Stimulated activated CD4-positive, alpha-beta T cell treated with anti-CD3 and anti-CD28 coated beads, TNF-alpha, amount 100 ng/mL, for 4 hours (primary cell): Measurements from ENCODE around the gene NUDT16L1.

Experiments
- DNase-seq, 3 experiments: peaks; one replicate each; pipeline ENCODE4 v3.0.0-alpha.2; 2020; ENCODE audit warnings: low read depth in 3 of 3

NUDT16L1 gene

DNA sequence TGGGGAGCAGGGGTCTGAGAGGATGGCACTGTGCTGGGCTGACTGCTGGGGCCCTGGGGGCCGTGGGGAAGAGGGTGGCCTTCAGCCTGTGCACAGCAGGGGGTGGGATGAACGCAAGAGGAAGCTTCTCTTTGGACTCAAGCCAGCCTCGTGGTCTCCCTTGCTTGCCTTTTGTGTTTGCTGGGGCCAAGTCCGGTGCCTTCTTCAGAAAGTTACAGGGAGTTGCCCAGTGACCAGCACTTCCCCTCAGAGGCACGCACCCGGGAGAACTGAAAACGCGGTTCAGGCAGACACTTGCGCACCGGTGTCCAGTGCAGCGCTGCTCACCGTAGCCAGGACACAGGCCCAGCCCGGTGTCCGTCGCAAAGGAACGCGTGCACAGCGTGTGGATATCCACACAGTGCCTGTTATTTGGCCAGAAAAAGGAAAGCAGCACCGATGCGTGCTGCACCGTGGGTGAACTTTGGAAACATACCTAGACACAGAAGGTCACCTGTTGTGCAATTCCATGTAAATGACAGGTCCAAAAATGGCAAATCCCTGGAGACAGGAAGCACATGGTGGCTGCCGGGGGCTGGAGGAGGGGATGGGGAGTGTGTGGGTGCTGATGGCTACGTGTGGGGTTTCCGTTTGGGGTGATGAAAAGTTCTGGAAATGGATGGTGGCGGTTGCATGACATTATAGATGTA is 29.4 kb upstream of the NUDT16L1 start:
- DNase-seq: no peak

GRCh38 chr16:4664538-4665418 is 28.6 kb upstream of the NUDT16L1 start:
- DNase-seq: peak in 2 of 3 experiments; percentile 17 to 23

GRCh38 chr16:4666537-4667202 is 26.7 kb upstream of the NUDT16L1 start:
- DNase-seq: no peak

GRCh38 chr16:4667203-4667963 is 26.0 kb upstream of the NUDT16L1 start:
- DNase-seq: no peak

- DNase-seq: no peak
Measured at GRCh38 chr16:4668313-4668960, 24.9 kb upstream of the NUDT16L1 start.

DNA sequence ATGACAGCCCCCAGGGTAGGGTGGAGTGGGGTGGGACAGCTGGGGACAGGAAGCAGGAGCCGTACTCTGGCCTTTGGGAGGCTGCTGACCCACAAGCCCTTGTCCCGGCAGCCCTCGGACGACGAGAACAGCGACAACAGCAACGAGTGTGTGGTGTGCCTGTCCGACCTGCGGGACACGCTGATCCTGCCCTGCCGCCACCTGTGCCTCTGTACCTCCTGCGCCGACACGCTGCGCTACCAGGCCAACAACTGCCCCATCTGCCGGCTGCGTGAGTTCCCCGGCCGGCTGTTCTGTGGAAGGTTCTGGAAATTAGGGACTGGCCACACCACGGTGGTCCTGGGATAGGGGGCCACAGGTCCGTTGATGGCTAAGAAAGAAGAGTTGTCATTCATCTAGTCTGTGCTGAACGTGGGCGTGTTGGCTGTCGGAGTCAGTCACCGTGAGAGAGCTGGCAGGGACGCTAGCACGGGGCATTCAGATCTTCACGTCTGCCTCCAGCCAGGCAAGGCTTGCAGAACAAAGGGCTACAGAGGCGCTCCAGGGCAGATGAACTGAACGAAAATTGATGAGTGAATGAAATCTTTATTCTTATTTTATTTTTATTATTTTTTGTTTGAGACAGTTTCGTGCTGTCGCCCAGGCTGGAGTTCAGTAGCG is 19.8 kb upstream of the NUDT16L1 start:
- no peak for DNase-seq

DNA sequence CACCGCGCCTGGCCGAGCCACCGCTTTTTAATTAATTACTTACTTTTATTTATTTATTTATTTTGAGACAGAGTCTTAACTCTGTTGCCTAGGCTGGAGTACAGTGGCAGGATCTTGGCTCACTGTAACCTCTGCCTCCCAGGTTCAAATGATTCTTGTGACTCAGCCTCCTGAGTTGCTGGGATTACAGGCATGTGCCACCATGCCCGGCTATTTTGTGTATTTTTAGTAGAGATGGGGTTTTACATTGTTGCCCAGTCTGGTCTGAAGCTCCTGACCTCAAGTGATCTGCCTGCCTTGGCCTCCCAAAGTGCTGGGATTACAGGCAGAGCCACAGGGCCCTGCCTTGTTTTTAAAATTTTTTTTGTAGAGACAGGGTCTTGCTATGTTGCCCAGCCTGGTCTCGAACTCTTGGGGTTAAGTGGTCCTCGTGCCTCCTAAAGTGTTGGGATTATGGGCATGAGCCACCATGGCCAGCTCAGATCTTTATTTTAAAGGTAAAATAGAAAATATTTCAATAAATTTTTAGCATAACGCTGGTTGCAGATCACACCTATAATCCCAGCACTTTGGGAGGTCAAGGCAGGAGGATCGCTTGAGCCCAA is 18.3 kb upstream of the NUDT16L1 start:
- no peak for DNase-seq

- peak in 1 of 3 experiments; percentile 37 for DNase-seq
Measured at GRCh38 chr16:4675864-4676786, 17.2 kb upstream of the NUDT16L1 start.

DNA sequence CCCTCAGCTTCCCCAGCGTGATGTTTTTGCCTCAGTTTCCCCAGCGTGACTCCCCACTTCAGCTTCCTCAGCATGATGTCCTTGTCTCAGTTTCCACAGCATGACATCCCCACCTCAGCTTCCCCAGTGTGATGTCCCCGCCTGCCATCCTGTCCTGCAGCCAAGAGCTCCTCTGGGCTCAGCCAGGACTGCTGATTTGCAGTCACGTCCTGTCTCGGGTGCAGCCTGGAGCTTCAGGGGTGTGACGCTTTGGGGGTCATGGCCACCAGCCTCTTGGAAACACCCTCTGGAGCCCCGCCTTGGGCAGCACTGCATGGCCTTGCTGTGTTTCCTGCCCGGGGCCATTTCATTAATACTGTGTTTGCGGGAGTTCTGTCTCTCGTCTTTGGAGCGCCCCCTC is 16.5 kb upstream of the NUDT16L1 start:
- DNase-seq: no peak

DNA sequence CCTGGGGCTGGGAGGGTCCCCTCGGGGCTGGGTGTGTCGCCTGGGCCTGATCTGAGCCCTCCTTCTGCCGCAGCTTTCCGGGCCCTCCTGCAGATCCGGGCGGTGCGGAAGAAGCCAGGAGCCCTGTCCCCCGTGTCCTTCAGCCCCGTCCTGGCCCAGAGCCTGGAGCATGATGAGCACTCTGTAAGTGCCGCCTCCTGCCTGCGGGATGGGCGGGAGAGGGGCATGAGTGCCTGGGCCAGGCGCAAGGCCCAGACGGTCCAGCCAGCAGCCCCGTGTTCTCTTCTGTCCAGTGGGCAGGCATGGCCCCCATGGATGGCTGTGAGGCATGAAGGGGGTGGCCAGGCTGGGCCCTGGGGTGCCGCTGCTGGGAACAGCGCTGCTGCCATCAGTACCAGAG is 16.0 kb upstream of the NUDT16L1 start:
- DNase-seq: no peak

GRCh38 chr16:4677994-4678393 is 15.4 kb upstream of the NUDT16L1 start:
- DNase-seq: no peak

DNA sequence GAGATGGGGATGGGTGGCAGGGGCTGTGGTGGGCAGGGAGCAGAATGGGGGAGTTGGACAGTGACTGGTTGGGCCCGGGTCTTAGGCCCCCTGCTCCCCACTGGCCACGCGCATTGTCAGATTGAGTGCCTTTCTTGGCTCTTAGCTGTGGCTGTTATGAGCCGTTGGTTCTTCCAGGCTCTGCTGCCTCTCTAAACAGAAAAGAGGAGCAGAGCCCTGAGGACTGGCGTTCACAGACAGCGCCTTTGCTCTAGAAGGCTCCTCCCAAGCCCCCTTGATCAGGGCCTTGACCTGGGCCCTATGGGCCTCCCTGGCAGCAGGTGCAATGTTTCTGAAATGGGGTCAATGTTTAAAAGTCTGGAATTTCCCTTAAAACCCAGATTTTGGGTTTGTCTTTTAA is 14.8 kb upstream of the NUDT16L1 start:
- no peak for DNase-seq

- no peak for DNase-seq
Measured at GRCh38 chr16:4679156-4679849, 14.1 kb upstream of the NUDT16L1 start.

DNA sequence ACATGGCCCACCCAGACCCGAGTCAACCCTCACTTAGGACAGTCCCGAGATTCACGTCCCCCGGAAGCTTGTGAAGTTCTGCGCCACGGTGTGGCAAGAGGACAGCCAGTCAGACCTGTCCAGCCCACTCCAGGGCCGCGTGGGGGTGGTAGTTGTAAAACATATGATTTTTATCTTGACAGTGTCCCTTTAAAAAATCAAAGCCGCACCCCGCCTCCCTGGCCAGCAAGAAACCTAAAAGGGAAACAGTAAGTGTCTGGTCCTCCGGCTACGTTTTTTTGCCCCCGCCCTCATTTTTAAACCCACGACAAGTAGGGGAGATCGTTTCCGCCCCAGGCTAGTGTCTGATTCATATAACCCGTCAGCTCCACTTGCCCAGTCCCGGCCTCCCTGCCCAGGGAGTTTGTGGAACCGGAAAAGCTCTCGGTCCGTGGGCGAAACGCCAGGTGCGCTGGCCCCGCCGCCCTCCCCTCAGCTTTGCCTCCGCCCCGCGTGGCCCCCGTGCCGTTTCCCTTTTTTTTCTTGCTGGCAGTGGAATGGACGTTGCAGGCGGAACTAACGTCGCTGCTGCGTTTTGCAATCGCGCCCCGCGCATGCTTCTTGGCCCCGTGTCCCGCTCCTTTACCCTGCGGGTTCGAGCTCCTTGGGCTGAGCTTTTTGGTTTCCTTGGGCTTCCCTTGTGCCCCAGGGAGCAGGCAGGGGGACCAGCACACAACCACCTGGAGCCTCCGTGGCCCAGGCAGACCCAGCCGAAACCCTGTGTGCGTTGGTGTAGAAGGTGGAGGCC is 13.3 kb upstream of the NUDT16L1 start:
- no peak for DNase-seq

- no peak for DNase-seq
Measured at GRCh38 chr16:4680673-4681470, 12.5 kb upstream of the NUDT16L1 start.

DNA sequence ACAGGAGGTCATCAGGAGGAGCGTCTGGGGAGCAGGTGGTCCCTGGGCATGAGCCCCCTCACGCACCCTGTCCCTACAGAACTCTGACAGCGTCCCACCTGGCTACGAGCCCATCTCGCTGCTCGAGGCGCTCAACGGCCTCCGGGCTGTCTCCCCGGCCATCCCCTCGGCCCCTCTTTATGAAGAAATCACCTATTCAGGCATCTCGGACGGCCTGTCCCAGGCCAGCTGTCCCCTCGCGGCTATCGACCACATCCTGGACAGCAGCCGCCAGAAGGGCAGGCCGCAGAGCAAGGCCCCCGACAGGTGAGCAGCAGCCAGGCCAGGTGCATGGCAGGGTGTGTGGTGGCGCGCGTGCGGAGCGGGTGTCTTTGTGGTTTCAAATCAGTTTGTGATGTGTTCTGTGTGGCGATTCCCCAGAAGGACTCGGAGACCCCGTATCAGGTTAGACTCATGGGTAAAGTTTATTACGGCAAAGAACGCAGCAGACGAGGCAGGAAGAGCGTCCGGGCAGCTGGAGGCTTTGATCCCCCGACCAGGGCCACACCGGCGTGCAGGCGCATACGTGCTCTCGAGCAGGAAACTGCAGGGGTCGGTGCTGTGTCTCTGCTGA is 11.8 kb upstream of the NUDT16L1 start:
- no peak for DNase-seq
